Stimulated activated CD4-positive, alpha-beta T cell treated with anti-CD3 and anti-CD28 coated beads, TNF-alpha, amount 100 ng/mL, for 48 hours (primary cell): ENCODE measurements around the gene GFPT2.

Experiments used
- DNase-seq, 3 donors: peaks; one replicate each; pipeline ENCODE4 v3.0.0-alpha.2; 2020; ENCODE audit warnings: low read depth in 3 of 3

Gene GFPT2

DNA sequence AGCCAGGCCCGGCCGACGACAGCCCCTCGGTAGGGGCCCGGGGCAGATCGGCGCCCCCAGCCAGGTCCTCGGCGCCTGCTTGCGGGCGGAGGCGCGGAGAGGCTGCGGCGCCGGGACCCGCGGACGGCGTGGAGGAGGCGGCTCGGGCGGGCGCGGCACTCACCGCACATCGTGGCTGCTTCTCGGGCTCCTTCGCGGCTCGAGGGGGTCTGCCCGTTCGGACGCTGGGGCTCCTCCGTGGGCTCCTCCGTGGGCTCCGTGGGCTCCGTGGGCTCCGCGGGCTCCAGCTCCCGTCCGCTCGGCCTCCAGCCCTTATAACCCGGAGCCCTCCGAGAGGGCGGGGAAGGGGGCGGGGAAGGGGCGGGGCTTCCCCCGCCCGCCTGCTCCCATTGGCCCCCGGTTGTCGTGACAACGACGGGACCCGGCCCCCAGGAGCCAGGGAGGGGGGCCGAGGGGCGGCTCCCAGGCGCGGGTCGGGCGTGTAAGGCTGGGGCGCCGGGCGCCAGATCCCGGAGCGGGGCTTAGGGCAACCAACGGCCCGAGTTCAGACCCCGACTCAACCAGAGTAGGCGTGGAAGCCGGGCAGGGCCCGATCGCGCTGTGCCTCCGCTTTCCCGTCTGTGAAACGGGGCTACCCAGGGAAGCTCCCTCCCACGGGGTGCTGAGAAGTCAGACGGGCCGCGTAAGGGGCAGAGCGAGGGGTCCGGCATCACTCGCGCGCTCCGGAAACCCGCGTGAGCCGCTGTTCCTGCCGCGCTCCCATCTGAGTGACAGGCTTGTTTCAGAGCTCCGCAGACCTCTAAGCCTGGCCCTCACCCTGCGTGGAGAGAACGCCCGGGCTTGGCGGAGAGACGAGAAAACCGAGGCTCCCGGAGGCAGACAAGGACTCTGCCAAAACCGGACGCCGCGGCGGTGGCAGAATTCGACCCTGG lies at the start of gene GFPT2:
TSS of gene GFPT2 (minus strand) at position 289 of the 932 bp plus-strand sequence. CDS start at position 170, 119 bp downstream.
- DNase-seq: peak; percentile 35 to 56 (median 55)

DNA sequence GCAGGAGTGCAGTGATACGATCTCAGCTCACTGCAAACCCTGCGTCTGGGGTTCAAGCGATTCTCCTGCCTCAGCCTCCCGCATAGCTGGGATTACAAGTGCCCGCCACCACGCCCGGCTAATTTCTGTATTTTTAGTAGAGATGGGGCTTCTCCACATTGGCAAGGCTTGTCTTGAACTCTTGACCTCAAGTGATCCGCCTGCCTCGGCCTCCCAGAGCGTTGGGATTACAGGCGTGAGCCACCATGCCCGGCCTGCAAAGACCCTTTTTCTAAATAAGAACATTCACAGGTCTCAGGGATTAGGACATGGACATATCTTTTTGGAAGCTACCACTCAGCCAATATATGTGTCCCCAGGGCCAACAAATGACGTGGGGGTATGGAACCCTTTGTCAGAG lies 49.6 kb upstream of the GFPT2 start:
- no peak for DNase-seq

DNA sequence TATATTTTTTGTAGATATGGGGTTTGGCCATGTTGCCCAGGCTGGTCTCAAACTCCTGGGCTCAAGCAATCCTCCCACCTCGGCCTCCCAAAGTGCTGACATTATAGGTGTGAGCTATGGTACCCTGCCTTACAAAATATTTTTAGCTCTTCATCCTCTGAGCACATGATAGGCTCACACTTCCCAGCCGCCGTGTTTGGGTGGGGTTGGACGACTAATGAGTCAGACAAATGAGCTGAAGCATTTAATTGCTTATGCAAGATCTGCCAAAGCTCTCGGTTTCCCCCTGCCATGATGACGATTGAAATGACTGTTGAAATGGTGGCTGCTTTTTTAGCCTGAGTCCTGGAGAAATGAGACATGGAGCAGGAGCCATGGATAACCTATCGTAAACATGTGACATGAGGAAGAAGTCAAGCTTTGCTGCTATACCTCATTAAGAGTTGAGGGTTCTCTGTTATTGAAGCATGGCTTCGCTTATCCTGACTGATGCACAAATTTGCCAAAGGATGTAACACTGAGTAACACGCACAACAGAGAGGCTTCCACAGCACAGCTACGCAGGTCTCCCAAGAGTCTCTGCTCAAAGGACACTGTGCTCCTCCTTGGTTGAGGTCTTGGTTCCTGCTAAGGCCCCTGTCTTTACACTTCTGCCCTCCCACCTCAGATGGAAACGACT lies 48.2 kb upstream of the GFPT2 start:
- no peak for DNase-seq

GRCh38 chr5:180400416-180400815 lies 47.3 kb upstream of the GFPT2 start:
- no peak for DNase-seq

- DNase-seq: no peak
These were observed 46.5 kb upstream of the GFPT2 start for GRCh38 chr5:180399401-180400215.

DNA sequence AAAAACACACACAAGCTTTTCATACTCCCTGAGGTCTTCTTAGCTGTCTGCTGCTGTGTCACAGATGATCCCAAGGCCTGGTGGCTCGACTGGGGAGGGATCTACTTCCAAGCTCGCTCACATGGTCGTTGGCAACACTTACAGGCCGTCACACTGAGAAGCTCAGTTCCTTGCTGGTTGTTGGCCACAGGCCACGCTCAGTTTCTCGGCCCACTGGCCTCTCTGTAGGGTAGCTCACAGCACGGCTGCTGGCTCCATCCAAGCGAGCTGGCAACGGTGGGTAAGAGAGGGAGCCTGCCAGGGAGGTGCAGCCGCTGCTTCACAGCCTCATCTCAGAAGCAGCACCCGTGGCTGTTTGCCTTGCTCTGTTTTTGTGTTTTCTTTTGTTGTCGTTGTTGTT lies 43.8 kb upstream of the GFPT2 start:
- no peak for DNase-seq

DNA sequence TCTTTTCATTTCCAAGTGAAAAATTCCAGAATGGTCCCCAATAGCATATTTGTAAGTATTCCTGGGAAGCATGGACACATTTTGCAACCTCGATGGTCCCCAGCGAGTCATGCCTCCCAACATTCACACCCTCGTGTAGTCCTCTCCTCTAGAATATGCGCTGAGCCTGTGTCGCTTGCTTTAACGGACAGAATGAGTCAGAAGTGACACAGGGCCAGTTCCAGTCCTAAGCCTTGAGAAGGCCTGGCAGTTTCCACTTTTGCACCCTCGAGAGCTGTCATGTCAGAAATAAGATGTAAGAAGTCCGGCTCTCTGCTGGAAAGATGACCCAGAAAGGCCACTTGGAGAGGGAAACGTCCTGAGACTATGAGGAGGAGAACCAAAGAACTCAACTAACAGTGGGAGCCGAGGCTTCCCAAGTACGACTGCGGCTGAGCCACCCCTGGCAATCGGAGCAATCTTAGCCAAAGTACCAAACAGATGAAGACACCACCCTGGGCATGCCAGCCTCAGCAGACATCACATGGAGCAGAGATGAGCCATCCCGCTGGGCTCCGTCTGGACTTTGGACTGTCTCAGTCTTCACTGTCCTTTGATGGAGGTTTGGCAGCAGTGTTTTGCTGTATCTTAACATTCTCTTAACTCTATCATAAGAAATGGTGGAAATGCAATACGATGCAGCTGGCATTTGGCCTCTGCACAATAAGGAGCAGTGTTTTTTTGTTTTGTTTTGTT lies 42.6 kb upstream of the GFPT2 start:
- DNase-seq: no peak

DNA sequence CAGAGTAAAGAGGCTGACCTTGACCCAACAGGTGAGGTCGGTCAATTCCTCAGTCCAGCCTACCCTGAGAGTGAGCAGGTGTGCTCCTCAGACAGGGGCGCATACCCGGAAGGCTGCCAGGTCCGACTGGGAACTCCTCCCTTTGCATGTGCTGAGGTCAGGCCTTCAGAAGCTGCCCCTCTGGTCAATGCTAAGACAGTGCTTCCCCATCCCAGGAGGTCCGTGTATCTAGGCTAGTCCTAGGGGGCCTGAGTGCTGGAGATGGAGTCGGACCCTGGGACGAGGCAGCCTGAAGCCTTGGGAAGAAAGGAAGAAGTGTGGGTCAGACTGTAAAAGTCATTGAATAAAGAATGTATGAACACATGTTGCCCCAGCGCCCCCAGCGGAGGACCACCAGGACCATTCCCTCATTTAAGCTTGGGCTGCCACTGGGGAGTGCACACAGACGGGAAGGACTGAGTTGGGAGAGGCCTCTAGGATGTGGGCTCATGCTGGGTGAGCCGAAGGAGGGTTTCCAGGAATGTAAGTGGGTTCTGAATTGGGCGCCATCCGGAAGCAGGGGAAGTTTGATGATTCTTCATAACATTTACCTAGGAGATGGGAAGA lies 41.0 kb upstream of the GFPT2 start:
- no peak for DNase-seq

- DNase-seq: no peak
These were observed 38.1 kb upstream of the GFPT2 start for GRCh38 chr5:180391276-180391675.

- DNase-seq: no peak
These were observed 37.5 kb upstream of the GFPT2 start for GRCh38 chr5:180390441-180391190.

DNA sequence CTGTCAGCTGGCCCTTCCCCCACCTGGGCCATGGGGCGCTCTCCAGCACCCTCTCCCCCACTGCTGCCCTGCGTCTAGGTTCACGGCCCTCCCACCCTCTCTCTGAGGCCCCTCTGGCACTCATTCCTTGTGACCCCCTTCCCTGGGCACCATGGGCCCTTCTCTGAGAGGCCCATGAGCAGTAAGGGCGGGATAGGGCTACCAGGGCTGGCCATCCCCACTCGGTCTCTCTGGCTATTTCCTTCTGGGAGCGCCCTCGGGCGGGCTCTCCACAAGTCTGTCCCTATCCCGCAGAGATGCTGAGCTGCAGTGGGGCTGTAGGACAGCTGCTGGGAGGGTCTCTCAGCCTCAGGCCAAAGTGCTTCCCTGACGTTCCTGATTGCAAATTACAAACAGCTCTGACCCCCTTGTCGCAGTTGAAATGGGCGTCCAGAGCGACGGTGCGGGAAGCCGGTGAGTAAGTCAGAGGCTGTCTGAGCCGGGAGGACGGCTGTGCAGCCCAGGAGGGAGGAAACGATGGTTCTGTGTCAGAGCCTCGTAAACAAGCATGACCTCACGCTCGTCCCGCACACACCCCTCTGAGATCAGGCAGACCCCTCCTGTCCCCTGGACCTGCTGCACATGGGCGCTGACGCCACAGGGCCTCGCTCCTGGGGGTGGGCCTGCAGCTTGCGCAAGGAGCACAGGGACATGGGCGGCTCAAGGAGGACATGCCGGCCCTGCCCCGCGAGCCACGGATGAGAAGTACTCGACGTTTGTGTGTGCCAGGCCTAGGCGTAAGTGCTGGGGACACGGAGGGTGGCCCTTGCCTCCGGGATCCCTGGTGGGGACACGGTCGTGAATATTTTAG lies 36.3 kb upstream of the GFPT2 start:
- no peak for DNase-seq

GRCh38 chr5:180387798-180388197 lies 34.7 kb upstream of the GFPT2 start:
- DNase-seq: no peak

DNA sequence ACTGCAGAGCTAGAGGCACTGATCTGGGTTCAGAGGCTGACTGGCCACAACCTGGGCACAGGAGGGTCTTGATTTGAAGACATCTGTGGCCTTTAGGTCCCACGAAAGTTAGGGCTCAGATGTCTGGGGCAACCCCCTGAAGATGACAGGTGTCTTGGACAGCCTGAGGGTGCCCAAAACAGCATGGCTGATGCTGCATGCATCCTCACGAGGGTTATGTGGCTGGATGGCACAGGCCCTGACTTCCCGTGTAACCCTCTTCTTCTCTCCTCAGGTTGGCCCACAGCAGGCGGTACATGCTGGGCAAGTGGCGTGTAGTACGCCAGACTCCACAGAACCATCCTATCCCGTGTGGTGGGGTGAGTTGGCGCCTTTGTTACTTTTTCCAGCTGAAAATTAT lies 29.8 kb upstream of the GFPT2 start:
- no peak for DNase-seq

GRCh38 chr5:180381851-180382480 lies 28.8 kb upstream of the GFPT2 start:
- DNase-seq: no peak

- no peak for DNase-seq
These were observed 28.3 kb upstream of the GFPT2 start for GRCh38 chr5:180381428-180381827.

DNA sequence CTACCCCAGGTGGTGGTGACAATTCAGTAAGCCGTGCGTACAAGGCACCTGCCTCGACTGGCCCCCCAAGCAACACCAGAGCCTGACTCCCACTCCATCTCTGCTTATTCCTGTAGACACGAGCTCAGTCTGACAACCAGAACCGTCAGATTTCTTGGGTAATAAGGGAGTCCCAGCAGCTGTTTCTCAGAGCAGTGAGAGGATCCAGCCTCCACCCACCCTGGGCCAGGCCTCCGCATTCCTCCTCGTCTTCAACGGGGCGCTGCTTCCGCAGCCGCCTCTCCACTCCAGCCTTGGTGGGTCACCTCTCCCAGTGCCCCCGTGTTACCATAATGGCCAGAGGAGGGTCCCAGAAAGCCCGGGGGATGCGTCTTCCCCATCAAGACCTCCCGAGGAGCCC lies 27.7 kb upstream of the GFPT2 start:
- DNase-seq: no peak

DNA sequence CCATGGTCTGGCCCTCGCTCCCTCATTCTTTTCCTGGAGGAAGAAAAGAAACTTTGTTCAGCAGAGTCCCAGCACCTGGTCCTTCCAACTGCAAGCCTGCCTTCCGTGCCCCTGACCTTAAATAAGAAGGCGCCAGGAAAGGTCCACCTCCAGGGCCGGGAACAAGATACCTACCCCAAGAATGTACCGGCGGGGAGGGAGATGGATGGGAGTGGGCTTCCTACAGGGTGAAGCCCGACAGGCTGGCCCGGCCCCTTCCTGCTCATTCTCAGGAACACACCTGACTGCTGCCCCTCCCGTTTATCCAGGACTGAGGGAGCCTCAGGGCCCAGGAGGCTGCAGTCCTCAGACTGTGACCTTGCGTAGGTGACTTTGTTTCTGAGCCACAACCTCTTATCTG lies 27.3 kb upstream of the GFPT2 start:
- no peak for DNase-seq

DNA sequence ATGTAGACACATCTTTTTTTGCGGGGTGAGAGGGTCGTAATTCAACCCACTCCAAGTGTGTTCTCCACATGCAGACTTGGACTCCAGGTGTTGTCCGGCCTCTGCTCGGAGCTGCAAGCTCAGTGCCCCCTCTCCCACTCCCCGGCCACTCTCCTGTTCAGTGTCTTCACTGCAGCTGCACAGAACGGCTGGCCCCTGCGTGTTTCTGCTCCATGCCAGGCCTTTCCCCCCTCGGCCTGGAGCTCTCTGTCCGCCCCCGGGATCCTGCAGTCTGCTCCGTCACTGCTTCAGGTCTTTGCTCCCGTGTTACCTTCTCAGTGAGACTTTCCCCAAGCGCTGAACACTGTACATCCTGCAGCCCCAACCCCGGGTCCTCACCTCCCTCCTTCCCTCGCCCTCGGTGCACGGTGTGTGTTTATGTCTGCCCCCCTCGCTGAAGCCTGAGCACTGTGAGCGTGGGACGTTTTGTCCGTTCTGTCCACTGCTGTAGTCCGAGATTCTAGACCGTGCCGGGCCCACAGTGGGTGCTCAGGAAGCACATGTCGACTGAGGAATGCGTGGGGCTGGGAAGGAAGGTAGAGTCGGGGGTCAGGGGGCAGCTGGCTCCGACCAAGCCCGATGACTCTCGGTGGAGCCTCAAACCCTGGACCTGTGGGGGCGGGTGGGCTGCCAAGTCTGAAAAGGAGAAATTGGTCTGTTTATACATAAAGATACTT lies 26.4 kb upstream of the GFPT2 start:
- DNase-seq: no peak
